Stimulated activated CD8-positive, alpha-beta memory T cell treated with anti-CD3 and anti-CD28 coated beads, Interleukin-4, amount 100 ng/mL, for 1 hour (primary cell): ENCODE data around the gene YEATS4.

Experiments used
- DNase-seq, 2 donors: peaks; one replicate each; pipeline ENCODE4 v3.0.0-alpha.2; 2020; ENCODE audit warnings: low read depth in 2 of 2, low spot score in 1 of 2

The YEATS4 gene

DNA sequence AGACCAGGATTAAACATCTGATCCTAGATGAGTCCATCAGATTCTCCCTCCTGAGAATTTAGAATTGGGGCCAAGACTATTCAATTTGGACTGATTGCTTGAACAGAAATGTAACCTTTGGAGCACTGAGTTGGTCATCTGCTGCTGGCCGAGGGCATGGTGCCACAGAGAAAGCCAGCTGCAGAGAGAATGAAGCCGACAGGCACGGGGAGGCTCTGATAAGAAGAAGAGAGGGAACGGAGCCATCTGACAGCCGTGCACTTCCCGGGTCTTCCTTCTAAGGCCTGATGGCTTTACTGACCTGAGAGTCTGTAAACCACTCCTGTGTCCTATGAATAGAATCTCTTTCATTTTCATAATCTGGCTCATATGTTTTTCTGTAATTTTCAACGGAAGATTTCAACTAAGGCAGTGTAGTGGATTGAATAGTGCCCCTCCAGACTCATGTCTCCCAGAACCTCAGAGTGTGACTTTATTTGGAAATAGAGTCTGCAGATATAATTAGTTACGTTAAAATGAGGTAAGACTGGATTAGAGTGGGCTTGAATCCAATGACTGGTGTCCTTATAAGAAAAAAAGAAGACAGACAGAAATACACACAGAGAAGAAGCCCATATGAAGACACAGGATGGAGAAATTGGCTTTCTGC, 71.5 kb downstream of the YEATS4 start:
- no peak for DNase-seq

DNA sequence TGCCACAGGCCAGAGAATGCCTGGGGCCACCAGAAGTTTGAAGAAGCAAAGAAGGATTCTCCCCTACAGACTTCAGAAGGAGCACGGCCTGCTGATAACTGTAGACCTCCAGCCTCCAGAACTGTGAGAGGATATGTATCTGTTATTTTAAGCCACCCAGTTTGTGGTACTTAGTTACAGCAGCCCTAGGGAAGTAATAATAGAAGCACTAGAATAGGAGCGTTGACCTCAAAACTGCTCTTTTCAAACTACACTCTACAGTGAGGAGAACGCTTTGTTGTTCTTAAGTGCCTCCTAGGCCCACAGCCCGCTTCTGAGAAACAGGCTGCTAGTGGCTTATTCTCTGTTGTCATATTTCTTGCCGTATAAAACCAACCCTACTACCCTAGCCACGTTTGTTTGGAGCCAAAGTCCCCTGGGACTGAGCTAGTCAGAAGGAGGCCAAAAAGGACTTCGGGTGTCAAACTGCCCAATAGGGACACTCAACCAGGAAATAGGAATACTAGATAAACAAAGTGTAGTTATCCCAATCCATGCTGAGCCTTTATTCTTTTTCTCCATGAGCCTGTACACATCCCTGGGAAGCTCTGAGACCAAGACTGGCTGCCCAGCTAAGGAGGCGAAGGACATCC, 72.2 kb downstream of the YEATS4 start:
- no peak for DNase-seq

DNA sequence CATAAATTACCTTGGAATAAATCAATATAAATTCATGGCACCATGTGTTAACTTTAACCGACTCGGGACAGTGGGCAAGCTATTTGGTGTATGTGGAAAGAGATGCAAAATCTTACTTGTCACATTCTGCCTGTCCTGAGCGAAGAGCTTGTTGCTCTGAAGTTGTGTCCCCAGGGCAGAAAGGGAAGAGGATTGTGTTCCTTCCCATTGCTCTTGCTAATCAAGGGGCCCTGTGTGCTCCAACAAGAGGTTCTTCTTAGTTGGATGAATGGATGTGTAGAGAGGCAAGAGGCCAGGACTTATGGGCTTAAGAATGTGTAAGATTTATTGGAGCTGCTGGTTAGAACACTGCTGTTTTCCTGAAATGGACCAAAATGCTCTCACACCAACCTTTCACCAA, 74.1 kb downstream of the YEATS4 start:
- DNase-seq = no peak

DNA sequence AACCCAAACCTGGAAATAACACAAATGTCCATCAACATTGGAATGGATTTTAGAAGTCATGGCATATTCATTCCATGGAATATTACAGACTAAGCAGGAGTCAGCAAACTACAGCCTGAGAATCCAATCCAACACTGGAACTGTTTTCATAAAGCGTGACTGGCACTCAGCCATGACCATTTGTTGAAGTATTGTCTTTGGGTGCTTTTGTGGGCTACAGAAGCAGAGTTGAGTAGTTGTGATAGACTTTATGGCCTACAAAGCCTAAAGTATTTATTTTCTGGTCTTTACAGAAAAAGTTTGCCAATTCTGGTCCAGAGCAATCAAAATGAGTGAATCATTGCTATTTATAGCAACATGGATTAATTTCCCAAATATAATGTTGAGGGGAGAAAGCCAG, 76.1 kb downstream of the YEATS4 start:
- no peak for DNase-seq

DNA sequence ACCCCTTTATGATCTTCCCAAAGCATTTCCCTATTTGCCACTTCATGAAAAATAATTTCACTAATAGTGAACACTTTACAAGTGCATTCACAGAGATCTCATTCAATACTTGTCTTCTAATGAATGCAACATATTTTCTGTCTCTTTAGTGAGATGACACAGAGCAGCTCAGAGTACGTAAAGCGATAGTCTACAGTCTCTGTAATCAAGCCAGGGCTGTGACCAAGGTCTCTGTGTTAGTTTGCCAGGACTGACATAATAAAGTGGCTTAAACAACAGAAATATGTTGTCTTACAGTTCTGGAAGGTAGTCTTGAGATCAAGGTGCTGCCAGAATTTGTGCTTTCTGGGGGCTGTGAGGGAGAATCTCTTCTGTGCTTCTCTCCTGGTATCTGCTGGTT, 77.5 kb downstream of the YEATS4 start:
- DNase-seq = no peak

DNA sequence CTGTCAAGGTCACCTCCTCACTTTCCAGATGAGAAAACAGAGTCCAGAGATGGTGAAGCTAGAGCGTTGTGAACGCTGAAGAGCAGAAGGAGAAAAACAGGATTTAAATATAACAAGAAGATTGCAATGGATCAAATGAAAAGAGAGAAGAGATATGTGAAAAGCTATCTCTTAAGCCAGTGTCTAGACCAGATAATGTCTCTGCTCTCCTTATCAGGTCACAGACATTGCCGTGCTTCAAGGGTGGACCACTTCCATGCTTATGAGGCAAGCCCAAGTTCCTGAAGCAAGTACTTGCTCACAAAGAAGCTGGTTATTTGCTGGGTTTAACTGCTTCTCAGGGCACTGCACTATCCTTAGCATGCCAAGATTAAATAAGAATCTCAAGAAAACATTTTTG, 79.0 kb downstream of the YEATS4 start:
- DNase-seq = no peak

DNA sequence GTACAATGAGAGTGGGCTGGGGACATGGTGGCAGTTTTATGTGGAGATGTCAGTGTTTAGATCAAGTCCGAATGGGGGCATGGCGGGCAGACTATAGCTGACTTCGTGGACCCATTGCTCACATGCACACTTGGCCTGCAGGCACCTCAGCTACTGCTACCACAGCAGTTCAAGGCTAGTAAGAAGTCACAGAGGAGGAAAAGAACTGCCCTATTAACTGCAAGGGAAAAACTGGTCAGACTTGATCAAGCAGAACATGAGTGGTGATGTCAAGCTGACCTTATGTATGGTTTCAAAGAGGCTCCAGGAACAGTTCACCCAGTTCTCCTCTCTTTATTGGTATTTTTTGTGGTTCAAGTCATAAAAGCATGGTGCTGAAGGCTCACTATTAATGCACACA, 80.5 kb downstream of the YEATS4 start:
- no peak for DNase-seq
